GM12875 (cell line): ENCODE data around the gene YEATS4.

Experiments
- H3K4me3 ChIP-seq: one replicate; pipeline ENCODE4 v1.5.1; 2011; ENCODE audit warnings: low read depth, low read length, control low read depth
- CTCF ChIP-seq: IDR thresholded peaks from 2 replicates; pipeline ENCODE4 v1.5.1; 2011; ENCODE audit warnings: low read depth, mild to moderate bottlenecking, control low read depth, inconsistent platforms, low read length, moderate library complexity, borderline replicate concordance; ENCODE audit not compliant: insufficient read depth

Gene YEATS4

GRCh38 chr12:69337311-69338090 is 22.0 kb upstream of the YEATS4 start:
- no peak for TF ChIP-seq CTCF
- H3K4me3 ChIP-seq: no peak overlapping the region

DNA sequence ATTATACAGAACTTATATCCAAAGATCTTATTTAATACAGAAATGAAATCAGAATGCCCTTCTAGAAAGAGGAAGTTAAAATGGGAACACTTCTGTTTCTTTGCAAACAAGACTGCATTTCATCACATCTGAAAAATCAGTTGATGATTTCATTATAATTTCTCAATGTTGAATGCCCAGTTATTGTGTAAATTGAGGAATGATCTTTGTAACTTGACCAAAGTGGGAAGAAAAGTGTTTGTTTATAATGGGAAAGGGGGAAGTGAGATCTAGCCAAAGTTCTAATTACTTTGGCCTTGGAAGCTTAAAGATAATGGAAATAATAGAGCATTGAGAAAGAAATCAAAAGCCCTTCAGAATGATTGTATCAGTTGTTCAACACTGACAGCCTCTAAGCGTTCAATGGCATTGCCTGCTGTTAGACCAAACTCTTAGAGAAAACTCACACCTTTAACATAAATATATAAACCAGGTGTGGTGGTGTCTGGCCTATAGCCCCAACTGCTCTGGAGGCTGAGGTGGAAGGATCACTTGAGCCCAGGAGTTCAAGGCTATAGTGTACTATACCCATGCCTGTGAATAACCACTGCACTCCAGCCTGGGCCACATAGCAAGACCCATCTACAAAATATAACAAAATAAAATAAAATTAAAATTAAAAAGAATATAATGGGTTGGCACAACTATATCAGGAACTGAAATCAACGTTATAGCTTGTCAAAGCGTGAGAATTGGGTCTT is 21.3 kb upstream of the YEATS4 start:
- H3K4me3 ChIP-seq: no peak overlapping the region
- no peak for TF ChIP-seq CTCF

DNA sequence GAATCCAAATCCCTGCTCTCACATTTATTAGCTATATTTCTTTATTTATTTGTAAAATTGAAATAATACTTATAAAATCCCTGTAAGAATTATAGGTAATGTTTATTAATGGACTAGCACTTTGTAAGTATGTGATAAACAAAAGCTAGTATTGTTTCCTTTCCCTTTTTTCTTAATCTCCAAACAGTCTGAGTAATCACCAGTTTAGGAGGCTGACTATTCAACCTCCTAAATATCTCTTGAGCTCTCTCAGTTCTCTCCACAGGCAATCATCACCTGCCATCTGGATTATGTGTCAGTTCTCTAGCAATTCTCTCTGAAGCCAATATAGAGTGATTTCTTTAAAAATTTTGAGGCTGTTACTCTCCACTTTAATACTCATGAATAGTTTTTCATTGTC is 20.6 kb upstream of the YEATS4 start:
- no peak overlapping the region for H3K4me3 ChIP-seq
- no peak for TF ChIP-seq CTCF

GRCh38 chr12:69339999-69340398 is 19.5 kb upstream of the YEATS4 start:
- H3K4me3 ChIP-seq: no peak overlapping the region
- TF ChIP-seq CTCF: no peak

DNA sequence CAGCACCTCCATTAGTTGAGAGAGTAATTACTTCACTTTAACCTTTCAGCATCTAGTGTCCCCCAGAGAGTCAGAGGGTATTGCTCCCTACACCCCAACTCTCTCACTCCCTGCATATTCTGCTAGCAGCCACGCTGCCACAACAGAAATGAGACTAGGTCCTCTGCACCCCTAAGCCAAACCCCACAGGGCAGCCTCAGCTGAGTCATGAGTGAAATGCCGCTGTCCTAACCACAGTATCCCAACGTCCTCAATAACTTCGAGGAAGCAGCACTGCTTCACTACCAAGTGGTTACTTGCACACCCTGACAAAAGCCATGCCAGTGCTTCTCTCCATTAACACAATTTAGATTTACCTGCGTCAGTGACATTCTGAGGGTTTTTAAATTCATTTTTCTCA is 18.2 kb upstream of the YEATS4 start:
- no peak overlapping the region for H3K4me3 ChIP-seq
- TF ChIP-seq CTCF: no peak

GRCh38 chr12:69342421-69342820 is 17.1 kb upstream of the YEATS4 start:
- H3K4me3 ChIP-seq: no peak overlapping the region
- TF ChIP-seq CTCF: no peak

DNA sequence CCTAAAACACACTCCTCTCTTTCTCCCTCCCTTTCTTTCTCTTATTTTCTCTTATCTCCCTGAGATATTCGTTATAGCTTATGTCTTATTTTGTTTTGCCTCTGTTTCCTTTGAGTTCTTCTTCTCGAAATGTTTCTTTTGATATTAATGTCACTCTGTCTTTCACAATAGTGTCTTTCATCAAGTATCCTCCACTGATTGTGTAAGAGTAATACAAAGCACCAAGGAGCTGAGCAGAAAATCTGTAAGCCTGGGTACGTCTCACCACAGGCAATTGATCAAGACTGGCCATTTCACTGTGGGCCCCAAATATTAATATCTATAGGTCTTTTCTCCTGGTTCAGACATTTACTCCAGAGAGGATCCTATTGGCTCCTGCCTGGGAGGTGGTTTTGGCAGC is 16.2 kb upstream of the YEATS4 start:
- TF ChIP-seq CTCF: no peak
- H3K4me3 ChIP-seq: no peak overlapping the region
